GM21619 (cell line): Measurements from ENCODE around the gene GALNT9.
"Not testable (repeated sequence)": the region's sequence is repeated elsewhere in the genome, so short reads cannot be mapped to it uniquely, and the experiment has no call there.

ENCODE experiments used
- ATAC-seq: cut with Tn5 transposase; IDR thresholded peaks from one replicate; pipeline ENCODE4 v1.9.1; 2021; ENCODE audit not compliant: unreplicated experiment

Gene GALNT9

GRCh38 chr12:132295561-132295960, 33.8 kb downstream of the GALNT9 start:
- not testable (repeated sequence) for ATAC-seq

- no peak for ATAC-seq
These were observed 34.3 kb downstream of the GALNT9 start for GRCh38 chr12:132295101-132295526.

GRCh38 chr12:132294121-132295034, 35.0 kb downstream of the GALNT9 start:
- ATAC-seq: no peak

- no peak for ATAC-seq
These were observed 36.8 kb downstream of the GALNT9 start for GRCh38 chr12:132292328-132293319.

- ATAC-seq: no peak
These were observed 37.8 kb downstream of the GALNT9 start for GRCh38 chr12:132291402-132292175.

GRCh38 chr12:132290203-132290540, 39.2 kb downstream of the GALNT9 start:
- ATAC-seq: no peak

- ATAC-seq: no peak
These were observed 39.8 kb downstream of the GALNT9 start for GRCh38 chr12:132289356-132290202.

GRCh38 chr12:132288516-132289215, 40.7 kb downstream of the GALNT9 start:
- no peak for ATAC-seq

GRCh38 chr12:132287391-132288238, 41.8 kb downstream of the GALNT9 start:
- no peak for ATAC-seq

- ATAC-seq: no peak
These were observed 42.5 kb downstream of the GALNT9 start for GRCh38 chr12:132286912-132287311.

GRCh38 chr12:132285991-132286681, 43.3 kb downstream of the GALNT9 start:
- no peak for ATAC-seq

GRCh38 chr12:132284827-132285741, 44.3 kb downstream of the GALNT9 start:
- no peak for ATAC-seq

GRCh38 chr12:132284071-132284826, 45.1 kb downstream of the GALNT9 start:
- no peak for ATAC-seq

GRCh38 chr12:132282950-132283771, 46.2 kb downstream of the GALNT9 start:
- no peak for ATAC-seq
